SKM-1 treated with dmso at 0.1 percent for 144 hours (cell line): Measurements from ENCODE around the gene PTCH2.
"Not testable (repeated sequence)": the region's sequence is repeated elsewhere in the genome, so short reads cannot be mapped to it uniquely, and the experiment has no call there.

Source experiments
- DNase-seq: peaks from one replicate; lab custom pipeline; 2025; ENCODE audit not compliant: unreplicated experiment; lab: John Stamatoyannopoulos, UW

Gene PTCH2

DNA sequence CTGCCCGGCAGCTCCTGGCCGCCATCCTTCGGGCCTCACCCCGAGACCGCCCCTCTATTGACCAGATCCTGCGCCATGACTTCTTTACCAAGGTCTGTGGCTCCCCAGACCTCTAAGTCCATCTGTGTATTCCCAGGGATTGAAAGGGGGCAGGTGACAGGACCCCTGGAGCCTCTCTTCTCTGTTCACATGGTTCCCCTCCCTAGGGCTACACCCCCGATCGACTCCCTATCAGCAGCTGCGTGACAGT, 40.1 kb downstream of the PTCH2 start:
- DNase-seq, result no peak

DNA sequence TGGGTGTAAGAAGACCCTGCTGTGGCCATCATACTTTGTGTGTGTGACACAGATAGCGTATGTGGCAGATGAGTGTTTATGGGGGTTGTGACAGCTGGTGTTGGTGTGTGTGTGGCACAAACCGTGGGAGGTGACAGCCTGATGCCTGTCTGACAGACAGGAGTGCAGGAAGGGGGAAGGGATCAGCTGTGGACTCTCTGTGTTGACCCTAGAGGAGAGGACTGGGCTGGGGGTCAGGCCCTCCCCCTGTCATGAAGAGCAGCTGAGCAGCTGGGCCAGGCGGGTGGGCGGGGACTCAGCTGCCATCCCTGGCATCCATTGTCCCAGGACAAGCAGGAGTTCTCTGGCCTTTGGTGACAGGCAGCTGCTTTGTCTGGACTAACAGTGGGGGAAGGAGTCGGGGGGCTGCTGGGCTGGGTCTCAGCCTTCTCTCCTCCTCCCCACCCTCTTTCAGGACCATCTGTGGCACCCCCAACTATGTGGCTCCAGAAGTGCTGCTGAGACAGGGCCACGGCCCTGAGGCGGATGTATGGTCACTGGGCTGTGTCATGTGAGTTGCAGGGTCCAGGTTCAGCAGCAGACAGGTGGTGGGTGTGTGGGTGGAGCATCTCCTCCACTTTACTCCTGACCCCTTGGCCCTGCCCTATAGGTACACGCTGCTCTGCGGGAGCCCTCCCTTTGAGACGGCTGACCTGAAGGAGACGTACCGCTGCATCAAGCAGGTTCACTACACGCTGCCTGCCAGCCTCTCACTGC, 40.6 kb downstream of the PTCH2 start:
- no peak for DNase-seq

DNA sequence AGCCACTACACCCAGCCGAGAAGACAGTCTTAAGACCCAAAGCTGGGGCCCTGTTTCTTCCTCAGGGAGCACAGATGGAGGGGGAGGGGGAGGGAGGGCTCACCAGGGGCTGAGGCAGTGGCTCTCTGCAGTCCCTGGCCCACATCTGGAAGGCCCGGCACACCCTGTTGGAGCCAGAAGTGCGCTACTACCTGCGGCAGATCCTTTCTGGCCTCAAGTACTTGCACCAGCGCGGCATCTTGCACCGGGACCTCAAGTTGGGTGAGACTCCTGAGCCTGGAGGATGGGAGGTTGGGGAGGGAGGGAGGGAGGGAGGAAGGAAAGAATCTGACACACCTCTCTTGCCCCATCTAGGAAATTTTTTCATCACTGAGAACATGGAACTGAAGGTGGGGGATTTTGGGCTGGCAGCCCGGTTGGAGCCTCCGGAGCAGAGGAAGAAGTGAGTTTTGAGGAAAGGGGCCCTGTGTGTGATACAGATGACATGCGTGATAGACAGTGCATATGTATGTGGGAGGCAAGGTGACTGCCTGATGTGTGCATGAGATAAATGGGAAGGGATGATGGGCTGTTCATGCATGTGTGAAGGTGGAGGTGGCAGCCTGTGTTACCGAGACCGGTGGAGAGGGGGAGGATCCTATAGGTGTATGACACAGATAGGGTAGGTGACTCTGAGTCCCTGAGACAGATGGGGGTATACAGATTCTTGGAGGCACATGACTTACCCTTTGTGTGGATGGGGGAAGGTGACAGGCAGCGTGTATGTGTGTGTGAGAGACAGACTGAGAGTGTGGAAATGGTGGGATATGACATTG, 41.4 kb downstream of the PTCH2 start:
- DNase-seq, result no peak

DNA sequence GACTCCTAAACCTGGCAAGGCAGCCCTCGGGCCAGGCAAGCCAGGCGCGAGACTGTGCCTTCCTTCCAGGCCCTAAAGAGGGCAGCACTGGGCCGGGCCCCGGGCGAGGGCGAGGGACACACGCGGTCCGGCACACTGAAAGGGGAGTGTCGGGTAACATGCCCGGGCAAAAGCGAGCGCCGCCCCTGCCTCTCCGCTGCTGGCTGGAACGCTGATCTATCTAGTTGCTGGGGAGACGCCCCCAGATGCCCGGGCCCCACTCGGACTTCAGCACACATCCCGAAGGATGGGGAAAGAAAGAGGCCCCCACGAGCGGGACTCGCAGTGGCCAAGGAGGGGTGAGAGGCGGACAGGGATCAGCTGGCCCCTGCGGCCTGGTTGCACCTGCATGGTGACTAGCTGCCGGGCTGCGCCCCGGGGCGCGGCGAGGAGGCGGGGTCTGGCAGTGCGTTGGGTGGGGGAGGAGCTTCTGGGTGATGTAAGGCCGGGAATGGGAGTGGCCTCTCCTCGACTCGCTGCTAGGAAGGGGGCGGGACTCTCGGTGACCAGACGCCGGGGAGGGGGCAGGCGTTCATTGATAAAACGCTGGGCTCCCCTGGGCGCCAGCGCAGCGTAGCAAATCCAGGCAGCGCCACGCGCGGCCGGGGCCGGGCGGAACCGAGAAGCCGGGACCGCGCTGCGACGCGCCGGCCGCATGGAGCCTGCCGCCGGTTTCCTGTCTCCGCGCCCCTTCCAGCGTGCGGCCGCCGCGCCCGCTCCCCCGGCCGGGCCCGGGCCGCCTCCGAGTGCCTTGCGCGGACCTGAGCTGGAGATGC, 43.1 kb downstream of the PTCH2 start, which contains the start of gene PLK3:
TSS of gene PLK3 (plus strand) at position 608 of the 815 bp plus-strand sequence. CDS start at position 695, 87 bp downstream.
- DNase-seq, result peak; percentile 97

DNA sequence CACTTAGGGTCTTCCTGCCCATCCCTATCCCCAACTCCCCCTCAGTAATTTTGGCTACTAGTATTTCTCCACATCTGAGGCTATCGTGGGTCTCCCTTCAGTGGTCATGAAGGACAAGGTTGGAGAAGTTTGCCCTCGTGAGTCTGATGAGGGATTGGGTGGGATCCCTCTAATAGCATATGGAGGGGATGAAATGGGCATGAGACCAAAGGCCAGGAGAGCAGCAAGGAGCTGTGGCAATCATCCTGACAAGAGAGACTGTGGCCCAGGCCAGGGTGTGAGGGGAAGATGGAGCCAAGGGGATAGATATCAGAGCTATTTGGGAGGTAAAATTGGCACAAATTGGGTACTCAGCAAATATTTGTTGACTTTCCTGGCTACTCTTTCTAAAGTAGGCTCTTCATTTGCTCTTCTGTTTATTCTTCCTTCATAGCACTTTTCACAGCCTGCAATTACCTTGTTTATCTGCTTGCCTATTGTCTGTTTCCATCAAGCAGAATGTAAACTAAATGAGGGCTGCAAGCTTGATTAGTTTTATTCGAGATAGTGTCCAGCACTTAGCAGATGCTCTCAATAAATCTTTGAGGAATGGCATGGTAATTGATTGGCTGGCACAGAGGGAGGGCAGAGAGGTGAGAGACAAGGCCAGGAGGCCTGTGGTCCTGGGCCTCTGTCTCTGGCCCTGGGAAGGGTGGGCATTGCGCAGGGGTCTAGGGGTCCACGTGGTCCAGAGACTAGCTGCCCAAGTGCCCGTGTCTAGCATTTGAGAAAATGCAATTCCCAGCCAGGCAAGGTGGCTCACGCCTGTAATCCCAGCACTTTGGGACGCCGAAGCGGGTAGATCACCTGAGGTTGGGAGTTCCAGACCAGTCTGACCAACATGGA, 44.3 kb downstream of the PTCH2 start:
- DNase-seq, result no peak

DNA sequence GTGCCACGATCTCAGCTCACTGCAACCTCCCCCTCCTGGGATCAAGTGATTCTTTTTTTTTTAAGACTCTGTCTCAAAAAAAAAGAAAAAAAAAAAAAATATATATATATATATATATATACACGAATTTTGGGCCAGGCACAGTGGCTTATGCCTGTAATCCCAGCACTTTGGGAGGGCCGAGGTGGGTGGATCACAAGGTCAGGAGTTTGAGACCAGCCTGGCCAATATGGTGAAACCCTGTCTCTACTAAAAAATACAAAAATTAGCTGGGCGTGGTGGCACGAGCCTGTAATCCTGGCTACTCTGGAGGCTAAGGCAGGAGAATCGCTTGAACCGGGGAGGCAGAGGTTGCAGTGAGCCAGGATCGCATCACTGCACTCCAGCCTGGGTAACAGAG, 45.2 kb downstream of the PTCH2 start:
- DNase-seq, result not testable (repeated sequence)

DNA sequence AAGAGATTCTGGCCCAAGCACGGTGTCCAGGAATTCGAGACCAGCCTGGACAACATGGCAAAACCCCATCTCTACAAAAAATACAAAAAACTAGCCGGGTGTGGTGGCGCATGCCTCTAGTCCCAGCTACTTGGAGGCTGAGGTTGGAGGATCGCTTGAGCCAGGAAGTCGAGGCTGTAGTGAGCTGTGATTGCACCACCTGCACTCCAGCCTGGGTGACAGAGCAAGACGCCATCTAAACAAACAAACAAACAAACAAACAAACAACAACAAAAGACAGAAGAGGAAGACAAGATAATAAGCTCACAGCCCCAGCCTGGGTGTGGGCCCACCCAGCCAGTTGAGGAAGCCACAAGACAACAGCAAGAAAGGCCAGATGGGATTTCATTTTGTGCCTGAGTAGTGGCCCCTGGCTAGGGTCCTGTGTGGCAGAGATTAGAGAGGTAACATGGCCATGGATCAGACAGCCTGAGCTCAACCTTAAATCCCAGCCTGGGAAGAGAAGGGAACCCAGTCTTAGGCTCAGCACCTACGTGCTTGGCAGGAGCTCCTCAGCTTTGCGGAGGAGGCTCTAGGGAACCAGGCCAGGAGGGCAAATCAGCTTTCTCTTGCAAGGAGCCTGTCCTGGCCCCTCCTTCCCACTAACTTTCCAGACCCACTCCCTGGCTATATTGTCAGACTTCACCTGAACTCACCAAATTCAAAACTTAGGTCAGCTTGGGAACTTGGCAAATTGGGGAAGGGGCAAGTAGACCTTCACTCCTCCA, 50.1 kb downstream of the PTCH2 start:
- no peak for DNase-seq

DNA sequence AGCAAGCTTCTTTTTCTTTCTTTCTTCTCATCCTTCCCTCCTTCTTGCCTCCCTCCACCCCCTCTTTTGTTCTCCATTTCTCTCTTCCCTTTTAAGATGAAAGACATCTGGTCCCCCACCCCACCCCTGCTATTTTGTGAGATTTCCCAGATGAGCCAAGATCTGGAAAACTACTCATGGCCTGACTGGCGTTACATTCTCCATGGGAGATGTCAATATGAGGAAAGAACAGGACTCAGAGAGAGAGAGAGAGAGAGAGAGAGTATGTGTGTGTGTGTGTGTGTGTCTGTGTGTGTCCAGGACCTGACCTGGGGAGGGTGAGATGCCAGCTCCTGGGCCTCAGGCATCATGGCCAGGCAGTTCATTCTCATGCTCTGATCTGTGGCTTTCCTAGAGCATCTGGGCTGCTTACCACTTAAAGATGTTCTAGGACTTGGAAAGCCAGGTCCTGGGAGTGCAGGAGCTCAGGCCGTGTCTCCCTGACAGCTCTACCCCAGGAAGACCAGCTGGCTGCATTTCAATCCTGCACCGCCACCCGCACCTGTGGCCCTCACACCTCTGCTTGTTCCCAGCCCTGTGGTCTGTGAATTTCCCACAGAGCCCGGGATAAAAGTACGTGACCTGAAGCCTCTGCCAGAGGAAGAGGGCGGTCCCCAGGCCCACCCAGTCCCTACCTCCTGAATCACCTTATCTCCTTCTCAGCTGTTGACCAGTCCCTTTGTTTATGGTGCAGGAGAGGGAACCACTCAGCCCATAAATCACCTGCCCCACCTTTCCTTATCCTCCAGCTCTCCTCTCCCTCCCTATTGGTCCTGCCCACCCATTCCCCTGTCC, 51.9 kb downstream of the PTCH2 start:
- no peak for DNase-seq

DNA sequence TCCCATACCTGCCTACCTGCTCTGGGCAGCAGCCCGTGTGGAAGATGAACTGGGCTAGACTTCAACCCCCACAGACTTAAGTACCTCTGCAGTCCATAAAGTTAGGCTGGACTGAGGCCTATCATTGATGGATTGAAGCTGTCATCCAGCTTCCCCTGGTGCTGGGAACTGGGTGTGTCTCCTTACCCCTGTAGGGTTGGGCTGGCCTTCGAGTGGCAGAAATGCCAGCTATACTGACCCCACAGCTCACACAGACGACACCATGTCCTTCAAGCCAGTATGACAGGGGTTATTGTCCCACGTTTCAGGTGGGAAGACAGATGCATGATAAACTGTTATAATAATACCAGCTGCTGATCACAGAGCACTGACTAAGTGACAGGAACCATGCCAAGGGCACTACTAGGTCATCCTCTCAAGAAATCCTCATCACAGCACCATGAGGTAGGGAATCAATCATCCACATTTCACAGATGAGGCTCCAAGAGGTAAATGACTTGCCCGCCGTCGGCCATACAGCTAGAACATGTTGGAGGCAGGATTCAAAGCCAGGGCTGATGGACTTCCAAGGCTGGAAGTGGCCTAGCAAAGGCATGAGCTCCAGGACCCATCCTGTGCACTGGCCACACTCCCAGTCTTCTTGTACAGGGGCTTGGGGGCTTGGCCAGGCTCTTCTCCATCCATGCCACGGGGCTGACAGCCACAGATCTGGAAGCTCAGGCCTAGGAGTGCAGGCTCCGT, 54.8 kb downstream of the PTCH2 start, which contains the start of gene BEST4:
TSS of gene BEST4 (minus strand) at position 51 of the 741 bp plus-strand sequence. CDS start 465 bp downstream, outside the sequence.
- no peak for DNase-seq

DNA sequence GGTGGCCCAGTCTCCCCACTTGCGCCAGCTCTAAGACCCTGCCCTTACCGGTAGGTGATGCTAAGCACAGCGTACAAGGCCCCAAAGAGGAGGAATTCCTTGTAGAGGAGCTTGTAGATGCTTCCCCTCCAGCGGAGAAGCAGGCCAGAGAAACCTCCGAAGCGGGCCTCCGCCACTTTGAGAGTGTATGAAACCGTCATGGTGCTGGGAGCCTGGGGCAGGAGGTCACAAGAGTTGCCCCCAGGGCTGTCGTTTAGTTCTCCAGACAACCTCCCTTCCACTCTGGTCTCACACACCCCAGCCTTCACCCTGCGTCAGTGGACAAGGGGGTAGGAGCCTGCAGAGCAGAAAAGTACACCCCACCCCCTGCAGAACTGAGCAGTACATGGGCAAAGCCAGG, 55.5 kb downstream of the PTCH2 start:
- no peak for DNase-seq

DNA sequence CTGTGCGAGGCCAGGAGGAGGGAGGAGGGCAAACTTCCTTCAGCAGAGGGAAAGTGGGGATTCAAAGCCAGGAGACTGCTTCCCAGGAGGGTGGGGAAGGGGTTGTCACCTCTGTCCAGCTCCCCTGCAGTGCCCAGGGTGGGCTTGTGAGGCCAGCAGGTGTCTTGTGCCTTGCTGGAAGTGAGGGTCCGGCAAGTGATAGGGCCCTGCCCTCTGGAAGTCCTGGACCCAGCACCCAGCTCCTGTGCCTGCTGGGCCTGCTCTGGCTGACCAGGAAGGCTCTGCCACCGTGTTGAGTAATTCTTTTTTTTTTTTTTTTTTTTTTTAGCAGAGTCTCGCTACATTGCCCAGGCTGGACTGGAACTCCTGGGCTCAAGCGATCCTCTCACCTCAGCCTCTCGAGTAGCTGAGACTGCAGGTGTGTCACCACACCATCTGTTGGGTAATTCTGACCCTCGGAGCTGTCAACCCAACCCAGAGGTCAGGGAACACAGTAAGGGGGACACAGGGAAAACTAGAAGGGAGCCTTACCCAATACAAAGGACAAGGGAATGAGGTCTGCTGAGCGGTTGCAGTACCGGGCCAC, 56.1 kb downstream of the PTCH2 start:
- no peak for DNase-seq

DNA sequence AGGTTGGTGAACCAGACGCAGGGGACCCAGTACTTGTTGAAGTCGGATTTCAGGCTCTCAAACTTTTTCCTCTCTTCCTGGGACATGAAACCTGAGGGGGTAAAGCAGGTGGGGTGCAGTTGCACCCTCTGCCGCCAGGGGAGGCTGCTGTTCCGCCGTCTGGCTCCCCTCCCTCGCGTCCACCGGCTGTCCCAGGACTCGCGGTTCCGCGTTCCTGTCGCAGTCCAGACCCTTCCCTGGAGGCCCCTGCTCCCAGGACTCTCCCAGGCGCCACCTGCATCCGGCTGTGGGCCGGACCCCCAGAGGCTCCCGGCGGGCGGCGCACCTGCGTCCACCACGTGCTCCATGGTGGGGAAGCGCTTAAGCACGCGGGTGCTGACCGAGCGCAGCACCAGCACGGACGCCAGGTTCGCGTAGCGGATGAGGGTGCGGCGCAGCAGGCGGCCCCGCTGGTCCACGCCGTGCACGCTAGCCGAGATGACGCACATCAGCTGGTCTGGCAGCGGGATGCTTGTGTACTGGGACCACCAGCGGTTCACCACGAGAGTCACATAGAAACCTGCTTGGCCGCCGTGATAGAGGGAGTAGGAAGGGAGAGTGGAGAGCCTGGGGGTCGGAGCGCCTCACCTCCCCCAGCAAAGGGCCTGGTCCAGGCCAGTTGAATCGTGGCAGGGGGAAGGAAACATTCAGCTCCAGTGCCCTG, 56.8 kb downstream of the PTCH2 start:
- peak; percentile 77 for DNase-seq

DNA sequence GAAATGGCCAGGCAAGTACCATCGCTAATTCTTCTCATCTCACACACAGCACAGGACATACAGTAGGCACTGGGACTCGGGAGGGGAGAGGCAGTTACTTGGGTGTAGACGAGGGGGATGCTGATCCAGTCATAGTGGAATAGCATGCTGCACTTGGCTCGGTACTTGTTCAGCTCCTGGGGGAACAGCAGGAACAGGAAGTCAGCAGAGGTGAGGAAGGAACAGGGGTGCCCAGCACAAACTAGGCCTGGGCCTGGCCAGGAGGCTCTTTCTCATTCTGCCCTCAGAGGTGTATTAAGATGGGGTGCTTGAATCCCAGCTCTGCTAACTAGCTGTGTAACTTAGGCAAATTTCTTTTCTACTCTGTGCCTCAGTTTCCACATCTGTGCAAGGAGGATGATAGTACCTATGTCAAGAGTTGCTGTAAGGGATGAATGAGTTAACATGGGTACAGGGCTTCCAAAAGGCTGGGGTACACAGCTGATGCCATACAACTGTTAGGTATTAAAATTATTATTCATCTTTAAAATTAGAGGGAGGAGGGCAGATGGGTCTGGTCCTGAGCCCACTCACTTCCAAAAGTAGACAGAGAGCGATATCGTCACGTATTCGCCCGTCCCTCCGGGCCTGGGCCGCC, 57.4 kb downstream of the PTCH2 start:
- DNase-seq, result no peak

DNA sequence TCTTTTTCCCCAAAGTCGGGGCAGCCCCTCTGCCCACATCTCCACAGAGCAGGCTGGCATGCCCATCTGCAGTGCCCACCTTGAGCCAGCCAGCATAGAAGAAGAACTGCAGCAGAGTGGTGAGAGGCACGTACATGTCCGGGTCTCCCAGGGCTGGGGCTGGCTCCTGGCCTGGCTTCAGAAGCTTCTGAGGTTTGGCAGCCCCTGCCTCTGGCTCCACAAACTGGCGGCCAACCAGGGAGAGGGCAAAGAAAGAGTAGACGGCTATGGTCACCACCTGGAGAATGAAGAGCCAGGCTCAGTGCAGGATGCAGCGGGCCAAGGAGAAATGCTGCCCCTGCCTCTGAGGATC, 58.0 kb downstream of the PTCH2 start:
- no peak for DNase-seq

DNA sequence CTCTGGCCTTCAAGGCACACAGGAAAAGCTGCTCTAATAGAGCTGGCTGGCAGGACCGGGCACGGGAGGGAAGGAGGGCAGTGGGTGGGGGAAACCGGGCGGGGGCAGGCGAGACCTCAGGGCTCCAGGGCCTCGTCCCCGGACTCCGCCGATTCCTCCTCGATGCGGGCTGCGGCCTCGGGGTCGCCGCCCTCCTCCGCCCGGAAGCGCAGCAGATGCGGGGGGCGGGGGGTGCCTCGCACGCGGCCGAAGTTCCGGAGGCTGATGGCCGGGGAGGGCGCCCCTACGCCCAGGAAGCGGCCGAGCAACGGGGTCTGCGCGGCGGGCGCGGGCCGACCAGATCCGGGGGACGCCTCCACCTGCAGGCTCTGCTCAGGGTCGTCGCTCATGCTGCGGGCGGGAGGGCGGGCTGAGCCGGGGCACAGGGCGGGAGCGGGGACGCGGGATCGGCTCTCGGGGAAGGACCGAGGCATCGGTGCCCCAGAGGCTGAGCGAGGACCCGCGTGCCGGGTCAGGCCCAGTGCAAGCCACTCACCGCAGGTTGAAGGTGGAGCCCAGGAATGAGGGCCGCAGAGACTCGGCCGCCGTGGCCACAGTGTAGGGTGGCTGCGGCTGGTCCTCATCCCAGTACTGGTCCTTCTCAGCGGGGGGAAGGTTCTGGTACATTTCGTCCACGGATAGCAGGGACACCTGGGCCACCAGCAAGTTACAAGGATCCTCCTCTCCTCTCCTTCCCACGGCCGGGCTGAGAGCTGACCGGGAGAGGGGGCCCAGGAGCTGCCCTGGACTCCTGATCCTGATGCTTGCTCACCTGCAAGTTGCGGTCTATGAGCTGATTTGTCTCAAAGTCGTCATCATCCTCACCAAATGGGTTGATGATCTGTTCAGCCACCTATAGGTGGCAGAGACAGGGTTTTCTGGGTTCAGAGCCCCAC, 58.7 kb downstream of the PTCH2 start:
- no peak for DNase-seq

DNA sequence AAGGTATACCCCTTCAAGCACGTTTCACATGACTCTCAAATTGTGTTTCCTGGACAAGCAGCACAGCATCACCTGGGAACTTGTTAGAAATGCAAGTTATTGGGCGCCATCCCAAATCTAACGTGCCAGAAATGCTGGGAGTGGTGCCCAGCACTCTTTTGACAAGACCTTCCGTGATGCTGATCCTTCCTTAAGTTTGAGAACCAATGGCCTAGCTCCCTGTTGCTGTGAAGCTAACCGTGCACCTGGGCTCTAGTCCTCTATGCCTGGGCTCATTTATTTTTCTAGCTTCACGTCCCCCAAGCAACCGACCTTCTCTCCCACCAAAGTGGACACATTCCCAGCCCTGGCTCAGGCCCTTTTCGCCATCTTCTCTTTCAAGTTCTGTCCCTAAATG, 59.4 kb downstream of the PTCH2 start:
- no peak for DNase-seq
